Measurements from ENCODE around the gene ESYT2. TPM values are rescaled to one million over a fixed set of nuclear protein-coding genes. Genes with fewer than 3 reads are reported as not detected.
A peak's percentile ranks its signal among the peaks of the same experiment; 100 is the strongest.

ESYT2 gene
- total and polyA plus RNA-seq, 2 experiments from 2014 or later, result 15.8 to 40.3 TPM

GRCh38 chr7:158837790-158838637 is 8.7 kb upstream of the ESYT2 start:
- no peaks in the 10 kb centered on the region for H3K9me3 ChIP-seq (ENCODE audit: low read depth)
- H3K4me3 ChIP-seq, result no peak overlapping the region
- no peak overlapping the region for H3K27ac ChIP-seq
- H3K4me1 ChIP-seq (ENCODE audit: low read depth), result peaks cover 5% of the 10 kb centered on the region
- no peak for DNase-seq (ENCODE audit: low read depth in 1 of 2, low spot score in 1 of 2)
- no peaks in the 10 kb centered on the region for H3K36me3 ChIP-seq
- no peak for TF ChIP-seq CTCF (IDR thresholded peaks at IDR 0.05; ENCODE audit: low read depth, low read length)
- peaks cover 3% of the 10 kb centered on the region for H3K27me3 ChIP-seq

GRCh38 chr7:158836692-158837091 is 7.4 kb upstream of the ESYT2 start:
- Histone ChIP-seq H3K27ac (no peak overlapping the region), H3K27me3 (peaks cover 3% of the 10 kb centered on the region), H3K9me3 (ENCODE audit: low read depth) (no peaks in the 10 kb centered on the region), H3K36me3 (no peaks in the 10 kb centered on the region), H3K4me3 (no peak overlapping the region), H3K4me1 (ENCODE audit: low read depth) (peaks cover 7% of the 10 kb centered on the region)
- no peak for DNase-seq (ENCODE audit: low read depth in 1 of 2, low spot score in 1 of 2)
- no peak for TF ChIP-seq CTCF (IDR thresholded peaks at IDR 0.05; ENCODE audit: low read depth, low read length)

GRCh38 chr7:158834878-158835784 is 5.8 kb upstream of the ESYT2 start:
- H3K36me3 ChIP-seq, result no peaks in the 10 kb centered on the region
- no peaks in the 10 kb centered on the region for H3K9me3 ChIP-seq (ENCODE audit: low read depth)
- peak in 1 of 2 donors; percentile 37 for DNase-seq (ENCODE audit: low read depth in 1 of 2, low spot score in 1 of 2)
- no peak overlapping the region for H3K4me3 ChIP-seq
- peaks cover 3% of the 10 kb centered on the region for H3K27me3 ChIP-seq
- TF ChIP-seq CTCF (IDR thresholded peaks at IDR 0.05; ENCODE audit: low read depth, low read length), result no peak
- H3K27ac ChIP-seq, result peak overlapping the region; percentile 1
- H3K4me1 ChIP-seq (ENCODE audit: low read depth), result peaks cover 13% of the 10 kb centered on the region

- Histone ChIP-seq H3K27ac (no peak overlapping the region), H3K27me3 (no peaks in the 10 kb centered on the region), H3K4me3 (no peak overlapping the region), H3K9me3 (ENCODE audit: low read depth) (no peaks in the 10 kb centered on the region), H3K4me1 (ENCODE audit: low read depth) (peaks cover 13% of the 10 kb centered on the region), H3K36me3 (no peaks in the 10 kb centered on the region)
- DNase-seq (ENCODE audit: low read depth in 1 of 2, low spot score in 1 of 2), result no peak
- TF ChIP-seq CTCF (IDR thresholded peaks at IDR 0.05; ENCODE audit: low read depth, low read length), result no peak
Observed at GRCh38 chr7:158832994-158833393, 3.7 kb upstream of the ESYT2 start.

GRCh38 chr7:158831738-158832091 is 2.4 kb upstream of the ESYT2 start:
- Histone ChIP-seq H3K9me3 (ENCODE audit: low read depth) (no peaks in the 10 kb centered on the region), H3K27me3 (no peaks in the 10 kb centered on the region), H3K36me3 (no peaks in the 10 kb centered on the region), H3K27ac (no peak overlapping the region), H3K4me3 (no peak overlapping the region), H3K4me1 (ENCODE audit: low read depth) (peaks cover 17% of the 10 kb centered on the region)
- no peak for DNase-seq (ENCODE audit: low read depth in 1 of 2, low spot score in 1 of 2)
- no peak for TF ChIP-seq CTCF (IDR thresholded peaks at IDR 0.05; ENCODE audit: low read depth, low read length)

Measured in cardiac muscle cell (in vitro differentiated cells and primary cell).